Suppressor macrophage (primary cell): ENCODE data around the gene BET1L.
"Not testable (repeated sequence)": the region's sequence is repeated elsewhere in the genome, so short reads cannot be mapped to it uniquely, and the experiment has no call there.

ENCODE experiments used
- DNase-seq, 4 experiments: peaks; one replicate each; pipeline ENCODE4 v3.0.0-alpha.2; 2020 to 2022

BET1L gene

GRCh38 chr11:227824-228379, 20.7 kb upstream of the BET1L start:
- DNase-seq: no peak

- DNase-seq: no peak
These were observed 18.7 kb upstream of the BET1L start for GRCh38 chr11:225734-226453.

GRCh38 chr11:224424-224823, 17.2 kb upstream of the BET1L start:
- no peak for DNase-seq

- DNase-seq: no peak
These were observed 16.7 kb upstream of the BET1L start for GRCh38 chr11:223884-224283.

GRCh38 chr11:223026-223789, 16.0 kb upstream of the BET1L start:
- DNase-seq: no peak

GRCh38 chr11:221998-222789, 15.0 kb upstream of the BET1L start:
- DNase-seq: no peak

GRCh38 chr11:221539-221938, 14.3 kb upstream of the BET1L start:
- DNase-seq: no peak

GRCh38 chr11:220641-221215, 13.5 kb upstream of the BET1L start:
- not testable (repeated sequence) for DNase-seq

- DNase-seq: no peak
These were observed 11.8 kb upstream of the BET1L start for GRCh38 chr11:218815-219593.

GRCh38 chr11:217704-218103, 10.5 kb upstream of the BET1L start:
- DNase-seq: peak in 1 of 4 experiments; percentile 24

GRCh38 chr11:216081-216974, 9.1 kb upstream of the BET1L start:
- DNase-seq: no peak

- DNase-seq: no peak
These were observed 8.4 kb upstream of the BET1L start for GRCh38 chr11:215581-216037.

- no peak for DNase-seq
These were observed 6.9 kb upstream of the BET1L start for GRCh38 chr11:214083-214482.

GRCh38 chr11:213111-213510, 5.9 kb upstream of the BET1L start:
- no peak for DNase-seq

GRCh38 chr11:212150-213100, 5.2 kb upstream of the BET1L start:
- no peak for DNase-seq

- DNase-seq: no peak
These were observed 4.5 kb upstream of the BET1L start for GRCh38 chr11:211741-212140.

GRCh38 chr11:211295-211694, 4.1 kb upstream of the BET1L start:
- no peak for DNase-seq

- DNase-seq: no peak
These were observed 3.6 kb upstream of the BET1L start for GRCh38 chr11:210803-211180.

GRCh38 chr11:210122-210802, 3.1 kb upstream of the BET1L start:
- no peak for DNase-seq
